PFSK-1 (cell line): ENCODE results near the gene ATP5MG.

Experiments used
- FOXP2 ChIP-seq: optimal IDR thresholded peaks from 2 replicates; pipeline ENCODE3; 2011; ENCODE audit warnings: borderline replicate concordance, control low read depth, inconsistent platforms; ENCODE audit not compliant: insufficient read depth; ENCODE audit errors: extremely low read length, extremely low read depth
- POLR2AphosphoS5 ChIP-seq: IDR thresholded peaks from 2 replicates; pipeline ENCODE4 v1.6.1; 2012; ENCODE audit warnings: low read depth, mild to moderate bottlenecking, control low read depth, low read length, moderate library complexity
- REST ChIP-seq, 2 experiments: IDR thresholded peaks; 2 replicates each; pipeline versions ENCODE4 v1.6.1 to v1.8.0; 2011 to 2012; ENCODE audit warnings: low read depth in 2 of 2, low read length in 2 of 2, control low read depth in 1 of 2, inconsistent platforms in 1 of 2, mild to moderate bottlenecking in 1 of 2, moderate library complexity in 1 of 2; ENCODE audit not compliant: insufficient read depth in 1 of 2
- SIN3A ChIP-seq: IDR thresholded peaks from 2 replicates; pipeline ENCODE4 v1.6.1; 2012; ENCODE audit warnings: mild to moderate bottlenecking, low read length, moderate library complexity, borderline replicate concordance; ENCODE audit not compliant: insufficient read depth
- TAF1 ChIP-seq: IDR thresholded peaks from 2 replicates; pipeline ENCODE4 v1.6.1; 2012; ENCODE audit warnings: low read length, control low read depth, borderline replicate concordance; ENCODE audit not compliant: insufficient read depth

ATP5MG gene

DNA sequence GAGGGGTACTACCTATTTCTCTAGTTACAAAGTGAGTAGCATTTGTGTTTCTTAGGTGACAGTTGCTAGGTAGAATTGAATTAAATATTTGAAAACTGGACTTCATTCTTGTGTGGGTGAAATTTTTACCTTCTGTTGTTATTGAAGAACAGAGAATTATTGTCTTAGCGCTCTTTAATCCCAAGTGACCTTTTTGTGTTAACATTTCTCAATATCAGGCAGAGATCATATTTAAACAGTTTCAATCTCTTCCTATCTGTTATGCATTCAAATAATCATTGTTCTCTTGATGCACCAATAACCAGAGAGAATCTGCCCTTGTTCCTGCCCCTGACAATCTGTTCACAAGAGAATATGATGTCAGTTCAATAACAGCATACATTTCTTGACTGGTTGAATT, 49.0 kb downstream of the ATP5MG start:
- no peak for TF ChIP-seq POLR2AphosphoS5
- TF ChIP-seq SIN3A = no peak
- TF ChIP-seq TAF1 = no peak
- TF ChIP-seq REST (IDR thresholded peaks at IDR 0.05; ENCODE audit: insufficient read depth in 1 of 2, low read depth in 2 of 2, low read length in 2 of 2) = no peak
- TF ChIP-seq FOXP2 = no peak
